Measurements from ENCODE around the gene EPC2.

Gene EPC2

GRCh38 chr2:148643998-148644882 is at the start of gene EPC2:
TSS of gene EPC2 (plus strand) at chr2:148644751. CDS start at chr2:148645018, 267 bp downstream.
- peak; percentile 86 for DNase-seq (ENCODE audit: low read depth)
- TF ChIP-seq, protein P1, sequence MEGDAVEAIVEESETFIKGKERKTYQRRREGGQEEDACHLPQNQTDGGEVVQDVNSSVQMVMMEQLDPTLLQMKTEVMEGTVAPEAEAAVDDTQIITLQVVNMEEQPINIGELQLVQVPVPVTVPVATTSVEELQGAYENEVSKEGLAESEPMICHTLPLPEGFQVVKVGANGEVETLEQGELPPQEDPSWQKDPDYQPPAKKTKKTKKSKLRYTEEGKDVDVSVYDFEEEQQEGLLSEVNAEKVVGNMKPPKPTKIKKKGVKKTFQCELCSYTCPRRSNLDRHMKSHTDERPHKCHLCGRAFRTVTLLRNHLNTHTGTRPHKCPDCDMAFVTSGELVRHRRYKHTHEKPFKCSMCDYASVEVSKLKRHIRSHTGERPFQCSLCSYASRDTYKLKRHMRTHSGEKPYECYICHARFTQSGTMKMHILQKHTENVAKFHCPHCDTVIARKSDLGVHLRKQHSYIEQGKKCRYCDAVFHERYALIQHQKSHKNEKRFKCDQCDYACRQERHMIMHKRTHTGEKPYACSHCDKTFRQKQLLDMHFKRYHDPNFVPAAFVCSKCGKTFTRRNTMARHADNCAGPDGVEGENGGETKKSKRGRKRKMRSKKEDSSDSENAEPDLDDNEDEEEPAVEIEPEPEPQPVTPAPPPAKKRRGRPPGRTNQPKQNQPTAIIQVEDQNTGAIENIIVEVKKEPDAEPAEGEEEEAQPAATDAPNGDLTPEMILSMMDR (conservative IDR thresholded peaks at IDR 0.05; ENCODE audit: low read depth, low read length): no peak
- H3K4me3 ChIP-seq (ENCODE audit: low read depth, low read length): peak within 1 kb of the TSS; percentile 92

DNA sequence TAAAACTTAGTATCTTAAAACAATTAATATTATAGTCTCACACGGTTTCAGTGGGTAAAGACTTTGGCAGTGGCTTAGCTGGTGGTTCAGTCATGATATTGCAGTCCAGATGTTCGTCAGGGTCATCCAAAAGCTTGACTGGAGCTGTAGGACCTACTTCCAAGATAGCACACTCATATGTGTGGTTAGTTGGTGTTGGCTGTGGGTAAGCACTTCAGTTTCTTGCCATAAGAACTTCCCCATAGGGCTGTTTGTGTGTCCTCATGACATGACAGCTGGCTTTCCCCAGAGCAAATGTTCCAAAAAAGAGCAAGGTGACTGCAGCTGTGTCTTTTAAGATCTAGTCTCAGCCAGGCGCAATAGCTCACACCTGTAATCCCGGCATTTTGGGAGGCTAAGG is 48.5 kb upstream of the EPC2 start:
- no peak overlapping the region for H3K4me3 ChIP-seq (ENCODE audit: low read depth, low read length)
- DNase-seq (ENCODE audit: low read depth): no peak
- TF ChIP-seq, protein P1 (conservative IDR thresholded peaks at IDR 0.05; ENCODE audit: low read depth, low read length): no peak

DNA sequence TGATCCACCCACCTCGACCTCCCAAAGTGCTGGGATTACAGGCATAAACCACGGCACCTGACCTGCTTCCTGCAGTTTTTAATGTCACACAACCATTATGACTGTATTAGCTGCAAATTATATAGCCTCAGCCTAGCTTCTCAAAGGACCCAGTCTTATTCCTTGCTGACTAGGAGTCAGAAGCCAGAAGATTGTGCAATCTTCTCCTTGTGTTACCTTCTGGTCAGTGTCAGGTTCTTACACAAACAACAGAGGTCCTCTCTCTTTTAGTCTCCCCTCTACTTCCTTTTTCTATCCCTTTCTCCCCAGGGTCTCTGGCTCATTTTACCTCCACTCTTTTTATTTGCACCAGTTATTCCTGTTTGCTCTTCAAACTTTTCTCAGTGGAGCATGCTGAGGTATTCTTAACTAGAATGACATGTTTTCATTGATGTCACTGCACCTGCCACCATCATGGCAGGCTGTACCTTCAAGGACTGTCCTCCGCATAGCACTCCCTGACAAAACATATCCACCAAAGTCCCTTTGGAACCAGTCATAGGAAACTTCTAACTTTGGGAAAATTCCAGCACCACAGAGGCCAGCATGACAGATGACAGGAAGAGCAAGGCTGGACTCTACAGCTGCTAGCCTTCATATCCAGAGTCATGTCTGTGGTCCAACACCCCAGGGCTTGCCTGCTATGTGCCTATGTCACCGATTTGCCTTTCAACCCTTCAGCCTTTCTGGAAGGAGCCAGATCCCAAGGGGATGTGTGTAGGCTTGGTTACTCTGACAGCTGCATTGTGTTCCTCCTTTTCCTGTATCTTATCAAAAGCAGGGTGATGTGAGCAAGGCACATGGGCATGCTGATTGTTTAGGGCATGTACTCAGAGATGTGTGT is 45.2 kb upstream of the EPC2 start:
- TF ChIP-seq, protein P1 (conservative IDR thresholded peaks at IDR 0.05; ENCODE audit: low read depth, low read length): no peak
- DNase-seq (ENCODE audit: low read depth): no peak

DNA sequence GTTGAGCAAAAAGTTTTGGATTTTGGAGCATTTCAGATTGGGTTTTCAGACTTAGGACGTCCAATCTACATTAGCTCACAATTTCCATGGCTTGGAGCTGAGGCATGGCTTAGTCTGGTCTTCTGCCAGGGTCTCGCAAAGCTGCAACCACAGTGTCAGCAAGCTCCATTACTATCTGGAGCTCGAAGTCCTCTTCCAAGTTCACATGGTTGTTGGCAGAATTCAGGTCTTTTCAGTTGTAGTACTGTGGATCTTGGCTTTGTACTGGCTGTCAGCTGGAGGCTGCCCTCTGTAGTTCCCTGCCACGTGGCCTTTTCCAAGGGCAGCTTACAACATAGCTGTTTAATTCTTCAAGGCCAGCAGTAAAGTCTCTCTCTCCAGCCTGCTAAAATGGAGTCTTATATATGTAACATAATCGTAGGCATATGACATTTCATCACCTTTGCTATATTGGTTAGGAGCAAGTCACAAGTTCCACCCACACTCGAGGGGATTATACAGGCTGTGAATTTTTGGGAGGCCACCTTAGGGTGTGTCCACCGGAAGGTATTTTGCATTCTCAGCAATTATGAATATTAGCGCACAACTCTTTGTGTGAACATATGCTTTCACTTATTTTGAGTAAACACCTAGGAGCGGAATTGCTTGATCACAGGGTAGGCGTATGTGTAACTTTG is 41.5 kb upstream of the EPC2 start:
- H3K4me3 ChIP-seq (ENCODE audit: low read depth, low read length): no peak overlapping the region
- no peak for DNase-seq (ENCODE audit: low read depth)
- TF ChIP-seq, protein P1 (conservative IDR thresholded peaks at IDR 0.05; ENCODE audit: low read depth, low read length): no peak

More for the DNA sequence above, 45.2 kb upstream of the EPC2 start:
- no peak overlapping the region for H3K4me3 ChIP-seq (ENCODE audit: low read depth, low read length)

GRCh38 chr2:148603562-148603920 is 41.0 kb upstream of the EPC2 start:
- TF ChIP-seq, protein P1 (conservative IDR thresholded peaks at IDR 0.05; ENCODE audit: low read depth, low read length): no peak
- DNase-seq (ENCODE audit: low read depth): no peak

GRCh38 chr2:148604927-148605326 is 39.6 kb upstream of the EPC2 start:
- TF ChIP-seq, protein P1 (conservative IDR thresholded peaks at IDR 0.05; ENCODE audit: low read depth, low read length): no peak
- no peak for DNase-seq (ENCODE audit: low read depth)

More at GRCh38 chr2:148603562-148603920, 41.0 kb upstream of the EPC2 start:
- H3K4me3 ChIP-seq (ENCODE audit: low read depth, low read length): no peak overlapping the region

More at GRCh38 chr2:148604927-148605326, 39.6 kb upstream of the EPC2 start:
- no peak overlapping the region for H3K4me3 ChIP-seq (ENCODE audit: low read depth, low read length)
